Measurements from ENCODE around the gene LDLRAD4. TPM values are rescaled to one million over a fixed set of nuclear protein-coding genes. Genes with fewer than 3 reads are reported as not detected.

LDLRAD4 gene
- total and polyA plus RNA-seq, 2 experiments from 2014 or later, result 0.73 to 1.9 TPM

DNA sequence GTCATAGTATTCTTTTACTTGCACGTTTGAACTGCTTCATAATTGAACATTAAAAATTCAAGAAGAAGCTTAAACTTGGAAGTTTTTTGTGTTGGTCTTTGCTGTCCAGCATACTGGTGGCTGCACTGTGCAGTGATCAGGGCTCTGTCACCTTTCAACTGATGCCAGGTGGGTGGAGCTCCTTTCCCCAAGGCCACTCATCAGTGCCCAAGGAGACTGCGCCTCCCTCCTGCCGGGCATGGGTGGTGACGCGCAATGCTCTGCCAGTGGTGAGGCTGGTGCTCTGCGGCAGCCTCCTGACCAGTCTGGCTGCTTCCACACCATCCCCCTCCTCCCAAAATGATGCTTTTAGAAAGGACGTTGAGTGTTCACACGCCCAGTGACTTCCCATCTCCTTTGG, 16.0 kb upstream of the LDLRAD4 start:
- no peak overlapping the region for H3K4me3 ChIP-seq
- no peak overlapping the region for H3K27ac ChIP-seq (ENCODE audit: low read depth)
- no peak overlapping the region for H2AFZ ChIP-seq
- Mint-ChIP-seq H3K36me3 (ENCODE audit: low read depth) (peaks cover 16% of the 10 kb centered on the region), H3K9me3 (peaks cover 31% of the 10 kb centered on the region), H3K4me1 (no peaks in the 10 kb centered on the region), H3K27me3 (ENCODE audit: insufficient read depth, low read depth, poor library complexity) (peaks cover 6% of the 10 kb centered on the region), H3K27ac (no peak overlapping the region), H3K4me3 (no peak overlapping the region)
- H3K4me1 ChIP-seq (ENCODE audit: insufficient read depth), result no peaks in the 10 kb centered on the region
- no peaks in the 10 kb centered on the region for H3K9me2 ChIP-seq (ENCODE audit: insufficient read depth)
- H3K4me2 ChIP-seq, result no peak overlapping the region
- peaks cover 6% of the 10 kb centered on the region for H3K36me3 ChIP-seq (ENCODE audit: insufficient read depth)
- TF ChIP-seq POLR2AphosphoS5 (IDR thresholded peaks at IDR 0.05; ENCODE audit: low read depth) (no peak), CREB1 (CRISPR knock-in tag; IDR thresholded peaks at IDR 0.05; ENCODE audit: low read depth) (no peak), STAT1 (IDR thresholded peaks at IDR 0.05; ENCODE audit: unreplicated experiment) (no peak)
- TF ChIP-seq, protein P1, sequence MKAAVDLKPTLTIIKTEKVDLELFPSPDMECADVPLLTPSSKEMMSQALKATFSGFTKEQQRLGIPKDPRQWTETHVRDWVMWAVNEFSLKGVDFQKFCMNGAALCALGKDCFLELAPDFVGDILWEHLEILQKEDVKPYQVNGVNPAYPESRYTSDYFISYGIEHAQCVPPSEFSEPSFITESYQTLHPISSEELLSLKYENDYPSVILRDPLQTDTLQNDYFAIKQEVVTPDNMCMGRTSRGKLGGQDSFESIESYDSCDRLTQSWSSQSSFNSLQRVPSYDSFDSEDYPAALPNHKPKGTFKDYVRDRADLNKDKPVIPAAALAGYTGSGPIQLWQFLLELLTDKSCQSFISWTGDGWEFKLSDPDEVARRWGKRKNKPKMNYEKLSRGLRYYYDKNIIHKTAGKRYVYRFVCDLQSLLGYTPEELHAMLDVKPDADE (IDR thresholded peaks at IDR 0.05), result no peak
- ATAC-seq (no peak), DNase-seq (ENCODE audit: low spot score) (no peak)
- no peaks in the 10 kb centered on the region for H3K79me2 ChIP-seq (replicated peaks; ENCODE audit: insufficient read depth)
- no peaks in the 10 kb centered on the region for H3F3A ChIP-seq (replicated peaks; ENCODE audit: low read depth)
- no peaks in the 10 kb centered on the region for H4K20me1 ChIP-seq (replicated peaks; ENCODE audit: insufficient read depth)
- no peaks in the 10 kb centered on the region for H3K27me3 ChIP-seq (ENCODE audit: insufficient read depth)

DNA sequence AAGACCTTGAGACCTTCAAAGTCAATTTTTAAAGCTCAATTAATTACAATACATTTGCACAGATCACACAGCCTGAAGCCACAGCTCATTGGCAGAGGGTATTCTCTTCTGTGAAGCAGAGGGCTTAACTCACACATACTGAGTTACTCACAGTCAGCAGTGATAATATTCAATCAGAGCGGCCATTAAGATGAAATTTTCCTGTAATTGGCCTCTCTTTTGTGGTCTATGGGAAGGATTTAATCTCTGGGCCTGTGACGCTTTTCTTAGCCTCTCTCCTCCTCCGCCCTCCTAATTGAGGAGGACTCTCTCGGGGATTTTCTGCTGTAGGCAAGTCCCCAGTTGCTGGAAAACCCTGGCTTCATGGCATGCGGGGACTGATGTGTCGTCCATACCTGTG, 12.3 kb upstream of the LDLRAD4 start:
- H3K4me1 ChIP-seq (ENCODE audit: insufficient read depth), result no peaks in the 10 kb centered on the region
- H3K79me2 ChIP-seq (replicated peaks; ENCODE audit: insufficient read depth), result no peaks in the 10 kb centered on the region
- ATAC-seq (no peak), DNase-seq (ENCODE audit: low spot score) (no peak)
- no peaks in the 10 kb centered on the region for H3F3A ChIP-seq (replicated peaks; ENCODE audit: low read depth)
- no peaks in the 10 kb centered on the region for H3K9me2 ChIP-seq (ENCODE audit: insufficient read depth)
- no peak overlapping the region for H3K27ac ChIP-seq (ENCODE audit: low read depth)
- H2AFZ ChIP-seq, result no peak overlapping the region
- no peak overlapping the region for H3K4me2 ChIP-seq
- no peak overlapping the region for H3K4me3 ChIP-seq
- Mint-ChIP-seq H3K36me3 (ENCODE audit: low read depth) (no peaks in the 10 kb centered on the region), H3K9me3 (peaks cover 1% of the 10 kb centered on the region; the same call in 2 of the 3 replicates), H3K4me3 (no peak overlapping the region), H3K27me3 (ENCODE audit: insufficient read depth, low read depth, poor library complexity) (peaks cover 3% of the 10 kb centered on the region), H3K27ac (no peak overlapping the region), H3K4me1 (no peaks in the 10 kb centered on the region)
- no peaks in the 10 kb centered on the region for H3K27me3 ChIP-seq (ENCODE audit: insufficient read depth)
- H3K36me3 ChIP-seq (ENCODE audit: insufficient read depth), result no peaks in the 10 kb centered on the region
- no peaks in the 10 kb centered on the region for H4K20me1 ChIP-seq (replicated peaks; ENCODE audit: insufficient read depth)
- TF ChIP-seq, protein P2, sequence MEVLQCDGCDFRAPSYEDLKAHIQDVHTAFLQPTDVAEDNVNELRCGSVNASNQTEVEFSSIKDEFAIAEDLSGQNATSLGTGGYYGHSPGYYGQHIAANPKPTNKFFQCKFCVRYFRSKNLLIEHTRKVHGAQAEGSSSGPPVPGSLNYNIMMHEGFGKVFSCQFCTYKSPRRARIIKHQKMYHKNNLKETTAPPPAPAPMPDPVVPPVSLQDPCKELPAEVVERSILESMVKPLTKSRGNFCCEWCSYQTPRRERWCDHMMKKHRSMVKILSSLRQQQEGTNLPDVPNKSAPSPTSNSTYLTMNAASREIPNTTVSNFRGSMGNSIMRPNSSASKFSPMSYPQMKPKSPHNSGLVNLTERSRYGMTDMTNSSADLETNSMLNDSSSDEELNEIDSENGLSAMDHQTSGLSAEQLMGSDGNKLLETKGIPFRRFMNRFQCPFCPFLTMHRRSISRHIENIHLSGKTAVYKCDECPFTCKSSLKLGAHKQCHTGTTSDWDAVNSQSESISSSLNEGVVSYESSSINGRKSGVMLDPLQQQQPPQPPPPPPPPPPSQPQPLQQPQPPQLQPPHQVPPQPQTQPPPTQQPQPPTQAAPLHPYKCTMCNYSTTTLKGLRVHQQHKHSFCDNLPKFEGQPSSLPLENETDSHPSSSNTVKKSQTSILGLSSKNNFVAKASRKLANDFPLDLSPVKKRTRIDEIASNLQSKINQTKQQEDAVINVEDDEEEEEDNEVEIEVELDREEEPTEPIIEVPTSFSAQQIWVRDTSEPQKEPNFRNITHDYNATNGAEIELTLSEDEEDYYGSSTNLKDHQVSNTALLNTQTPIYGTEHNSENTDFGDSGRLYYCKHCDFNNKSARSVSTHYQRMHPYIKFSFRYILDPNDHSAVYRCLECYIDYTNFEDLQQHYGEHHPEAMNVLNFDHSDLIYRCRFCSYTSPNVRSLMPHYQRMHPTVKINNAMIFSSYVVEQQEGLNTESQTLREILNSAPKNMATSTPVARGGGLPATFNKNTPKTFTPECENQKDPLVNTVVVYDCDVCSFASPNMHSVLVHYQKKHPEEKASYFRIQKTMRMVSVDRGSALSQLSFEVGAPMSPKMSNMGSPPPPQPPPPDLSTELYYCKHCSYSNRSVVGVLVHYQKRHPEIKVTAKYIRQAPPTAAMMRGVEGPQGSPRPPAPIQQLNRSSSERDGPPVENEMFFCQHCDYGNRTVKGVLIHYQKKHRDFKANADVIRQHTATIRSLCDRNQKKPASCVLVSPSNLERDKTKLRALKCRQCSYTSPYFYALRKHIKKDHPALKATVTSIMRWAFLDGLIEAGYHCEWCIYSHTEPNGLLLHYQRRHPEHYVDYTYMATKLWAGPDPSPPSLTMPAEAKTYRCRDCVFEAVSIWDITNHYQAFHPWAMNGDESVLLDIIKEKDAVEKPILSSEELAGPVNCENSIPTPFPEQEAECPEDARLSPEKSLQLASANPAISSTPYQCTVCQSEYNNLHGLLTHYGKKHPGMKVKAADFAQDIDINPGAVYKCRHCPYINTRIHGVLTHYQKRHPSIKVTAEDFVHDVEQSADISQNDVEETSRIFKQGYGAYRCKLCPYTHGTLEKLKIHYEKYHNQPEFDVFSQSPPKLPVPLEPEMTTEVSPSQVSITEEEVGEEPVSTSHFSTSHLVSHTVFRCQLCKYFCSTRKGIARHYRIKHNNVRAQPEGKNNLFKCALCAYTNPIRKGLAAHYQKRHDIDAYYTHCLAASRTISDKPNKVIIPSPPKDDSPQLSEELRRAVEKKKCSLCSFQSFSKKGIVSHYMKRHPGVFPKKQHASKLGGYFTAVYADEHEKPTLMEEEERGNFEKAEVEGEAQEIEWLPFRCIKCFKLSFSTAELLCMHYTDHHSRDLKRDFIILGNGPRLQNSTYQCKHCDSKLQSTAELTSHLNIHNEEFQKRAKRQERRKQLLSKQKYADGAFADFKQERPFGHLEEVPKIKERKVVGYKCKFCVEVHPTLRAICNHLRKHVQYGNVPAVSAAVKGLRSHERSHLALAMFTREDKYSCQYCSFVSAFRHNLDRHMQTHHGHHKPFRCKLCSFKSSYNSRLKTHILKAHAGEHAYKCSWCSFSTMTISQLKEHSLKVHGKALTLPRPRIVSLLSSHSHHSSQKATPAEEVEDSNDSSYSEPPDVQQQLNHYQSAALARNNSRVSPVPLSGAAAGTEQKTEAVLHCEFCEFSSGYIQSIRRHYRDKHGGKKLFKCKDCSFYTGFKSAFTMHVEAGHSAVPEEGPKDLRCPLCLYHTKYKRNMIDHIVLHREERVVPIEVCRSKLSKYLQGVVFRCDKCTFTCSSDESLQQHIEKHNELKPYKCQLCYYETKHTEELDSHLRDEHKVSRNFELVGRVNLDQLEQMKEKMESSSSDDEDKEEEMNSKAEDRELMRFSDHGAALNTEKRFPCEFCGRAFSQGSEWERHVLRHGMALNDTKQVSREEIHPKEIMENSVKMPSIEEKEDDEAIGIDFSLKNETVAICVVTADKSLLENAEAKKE (CRISPR knock-in tag; IDR thresholded peaks at IDR 0.05), result no peak
- TF ChIP-seq, protein P3, sequence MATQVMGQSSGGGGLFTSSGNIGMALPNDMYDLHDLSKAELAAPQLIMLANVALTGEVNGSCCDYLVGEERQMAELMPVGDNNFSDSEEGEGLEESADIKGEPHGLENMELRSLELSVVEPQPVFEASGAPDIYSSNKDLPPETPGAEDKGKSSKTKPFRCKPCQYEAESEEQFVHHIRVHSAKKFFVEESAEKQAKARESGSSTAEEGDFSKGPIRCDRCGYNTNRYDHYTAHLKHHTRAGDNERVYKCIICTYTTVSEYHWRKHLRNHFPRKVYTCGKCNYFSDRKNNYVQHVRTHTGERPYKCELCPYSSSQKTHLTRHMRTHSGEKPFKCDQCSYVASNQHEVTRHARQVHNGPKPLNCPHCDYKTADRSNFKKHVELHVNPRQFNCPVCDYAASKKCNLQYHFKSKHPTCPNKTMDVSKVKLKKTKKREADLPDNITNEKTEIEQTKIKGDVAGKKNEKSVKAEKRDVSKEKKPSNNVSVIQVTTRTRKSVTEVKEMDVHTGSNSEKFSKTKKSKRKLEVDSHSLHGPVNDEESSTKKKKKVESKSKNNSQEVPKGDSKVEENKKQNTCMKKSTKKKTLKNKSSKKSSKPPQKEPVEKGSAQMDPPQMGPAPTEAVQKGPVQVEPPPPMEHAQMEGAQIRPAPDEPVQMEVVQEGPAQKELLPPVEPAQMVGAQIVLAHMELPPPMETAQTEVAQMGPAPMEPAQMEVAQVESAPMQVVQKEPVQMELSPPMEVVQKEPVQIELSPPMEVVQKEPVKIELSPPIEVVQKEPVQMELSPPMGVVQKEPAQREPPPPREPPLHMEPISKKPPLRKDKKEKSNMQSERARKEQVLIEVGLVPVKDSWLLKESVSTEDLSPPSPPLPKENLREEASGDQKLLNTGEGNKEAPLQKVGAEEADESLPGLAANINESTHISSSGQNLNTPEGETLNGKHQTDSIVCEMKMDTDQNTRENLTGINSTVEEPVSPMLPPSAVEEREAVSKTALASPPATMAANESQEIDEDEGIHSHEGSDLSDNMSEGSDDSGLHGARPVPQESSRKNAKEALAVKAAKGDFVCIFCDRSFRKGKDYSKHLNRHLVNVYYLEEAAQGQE (IDR thresholded peaks at IDR 0.05; ENCODE audit: unreplicated experiment), result no peak
- TF ChIP-seq EZH2 (IDR thresholded peaks at IDR 0.05; ENCODE audit: low read depth, unreplicated experiment) (no peak), STAT1 (IDR thresholded peaks at IDR 0.05; ENCODE audit: unreplicated experiment) (no peak), EZH2phosphoT487 (IDR thresholded peaks at IDR 0.05; ENCODE audit: unreplicated experiment) (no peak)
- TF ChIP-seq, protein P1 (IDR thresholded peaks at IDR 0.05), result no peak

Data from GM23338 (cell line).